Right lobe of liver (tissue), 4 donors: ENCODE measurements around the gene DPEP2NB.

ENCODE experiments used
- POLR2A ChIP-seq: fragments of 450-650 bp; IDR thresholded peaks from one replicate; pipeline ENCODE4 v1.6.1; 2017; ENCODE audit warnings: antibody characterized with exemption, mild to moderate bottlenecking
- TF ChIP-seq, protein P1 (sequence below), 4 donors: fragments of 200-600 bp in 3 of 4; fragments of 450-650 bp in 1 of 4; IDR thresholded peaks; one replicate each; pipeline versions ENCODE4 v1.5.1 to v1.8.0; 2016 to 2022; ENCODE audit warnings: antibody characterized with exemption in 4 of 4, mild to moderate bottlenecking in 2 of 4
- donor health status: DM: no; HTN: no; CAD: no.
- donor health status: DM: no; HTN: no; CAD: no.
- donor health status: DM: no; HTN: yes; CAD: no.

DNA sequence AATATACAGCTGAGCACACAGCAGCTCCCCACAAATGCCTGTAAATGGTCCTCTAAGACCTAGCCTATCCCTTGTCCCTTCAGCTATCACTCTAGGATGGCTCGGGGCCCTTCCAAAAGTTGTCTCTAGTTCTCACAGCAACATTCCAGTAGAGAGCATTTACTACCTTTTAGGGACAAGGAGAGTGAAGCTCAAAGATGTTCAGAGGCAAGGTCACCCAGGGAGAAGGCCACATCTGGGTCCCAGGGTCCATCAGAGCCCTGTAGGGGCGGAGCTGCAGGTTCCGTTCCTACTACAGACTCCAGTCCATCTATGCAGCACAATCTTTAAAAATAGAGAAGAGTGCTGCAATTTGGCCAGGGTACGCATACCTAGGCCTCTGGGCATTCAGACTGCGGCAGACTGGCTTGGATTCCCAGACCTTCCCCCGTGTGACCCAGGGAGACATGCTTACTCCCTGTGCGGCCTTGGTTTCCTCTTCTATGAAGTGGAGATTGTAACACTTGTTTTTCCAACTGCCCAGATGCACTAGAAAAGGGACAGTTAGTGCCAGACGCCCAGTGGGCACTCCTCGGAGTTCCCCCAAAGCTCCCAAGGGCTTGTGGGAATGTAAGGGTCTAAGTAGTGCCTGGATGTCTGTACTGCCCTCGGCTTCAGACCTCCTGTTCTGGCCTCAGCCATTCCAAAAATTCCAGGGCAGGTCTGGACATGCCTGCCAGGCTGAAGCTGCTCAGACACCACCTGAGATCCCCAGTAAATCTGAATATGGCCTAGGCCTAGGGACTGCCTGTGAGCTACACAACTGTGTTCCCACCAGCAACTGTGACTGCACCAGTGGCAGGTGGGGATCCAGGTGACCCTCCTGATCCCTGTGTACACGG lies 49.8 kb downstream of the DPEP2NB start:
- TF ChIP-seq, protein P1, sequence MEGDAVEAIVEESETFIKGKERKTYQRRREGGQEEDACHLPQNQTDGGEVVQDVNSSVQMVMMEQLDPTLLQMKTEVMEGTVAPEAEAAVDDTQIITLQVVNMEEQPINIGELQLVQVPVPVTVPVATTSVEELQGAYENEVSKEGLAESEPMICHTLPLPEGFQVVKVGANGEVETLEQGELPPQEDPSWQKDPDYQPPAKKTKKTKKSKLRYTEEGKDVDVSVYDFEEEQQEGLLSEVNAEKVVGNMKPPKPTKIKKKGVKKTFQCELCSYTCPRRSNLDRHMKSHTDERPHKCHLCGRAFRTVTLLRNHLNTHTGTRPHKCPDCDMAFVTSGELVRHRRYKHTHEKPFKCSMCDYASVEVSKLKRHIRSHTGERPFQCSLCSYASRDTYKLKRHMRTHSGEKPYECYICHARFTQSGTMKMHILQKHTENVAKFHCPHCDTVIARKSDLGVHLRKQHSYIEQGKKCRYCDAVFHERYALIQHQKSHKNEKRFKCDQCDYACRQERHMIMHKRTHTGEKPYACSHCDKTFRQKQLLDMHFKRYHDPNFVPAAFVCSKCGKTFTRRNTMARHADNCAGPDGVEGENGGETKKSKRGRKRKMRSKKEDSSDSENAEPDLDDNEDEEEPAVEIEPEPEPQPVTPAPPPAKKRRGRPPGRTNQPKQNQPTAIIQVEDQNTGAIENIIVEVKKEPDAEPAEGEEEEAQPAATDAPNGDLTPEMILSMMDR (IDR thresholded peaks at IDR 0.05): no peak
- TF ChIP-seq POLR2A: no peak
